HEK293 (cell line): Measurements from ENCODE around the gene SNTB2.
A peak's percentile ranks its signal among the peaks of the same experiment; 100 is the strongest.

ENCODE experiments used
- CTCF ChIA-PET: fragments of 350-600 bp; formaldehyde crosslinking; extraction: SDS; loops from one replicate; lab custom pipeline; 2021; ENCODE audit warnings: antibody characterized with exemption; lab: Yijun Ruan, JAX
- POLR2A ChIA-PET: fragments of 300-600 bp; formaldehyde crosslinking; extraction: SDS; loops from one replicate; lab custom pipeline; 2020; ENCODE audit warnings: antibody characterized with exemption, inconsistent platforms; lab: Yijun Ruan, JAX
- H3K27ac ChIP-seq: fragments of 200-500 bp; sonication (Bioruptor generic); 2 replicates; pipeline ENCODE4 v1.5.1; 2014; ENCODE audit warnings: low read depth, low read length, control low read depth, inconsistent platforms; ENCODE audit errors: extremely low read depth
- H3K36me3 ChIP-seq, 2 experiments: fragments of 200-500 bp in 1 of 2; sonication (Bioruptor generic) in 1 of 2; 1 replicate in 1 of 2; 2 replicates in 1 of 2; pipeline ENCODE4 v1.5.1; 2014 to 2017; ENCODE audit warnings: inconsistent platforms in 2 of 2, low read length in 2 of 2; ENCODE audit not compliant: control insufficient read depth in 2 of 2, insufficient read depth in 1 of 2
- H3K4me1 ChIP-seq: fragments of 200-500 bp; sonication (Bioruptor generic); 2 replicates; pipeline ENCODE4 v1.5.1; 2014; ENCODE audit warnings: mild to moderate bottlenecking, low read length, inconsistent platforms; ENCODE audit not compliant: control insufficient read depth, insufficient read depth
- H3K4me3 ChIP-seq: 2 replicates; pipeline ENCODE4 v1.5.1; 2011; ENCODE audit warnings: low read depth, mild to moderate bottlenecking, control low read depth, low read length, moderate library complexity
- H3K9me3 ChIP-seq: fragments of 200-500 bp; sonication (Bioruptor generic); 2 replicates; pipeline ENCODE4 v1.5.1; 2014; ENCODE audit warnings: low read depth, low read length, inconsistent platforms; ENCODE audit not compliant: control insufficient read depth, insufficient read depth
- GLIS1 ChIP-seq: fragments of 450-650 bp; formaldehyde crosslinking; IDR thresholded peaks from 2 replicates; pipeline ENCODE4 v1.5.1; 2016; ENCODE audit warnings: missing biosample characterization, missing genetic modification characterization
- IKZF3 ChIP-seq: fragments of 450-650 bp; IDR thresholded peaks from 2 replicates; pipeline ENCODE4 v1.5.0; 2018; ENCODE audit warnings: missing biosample characterization, mild to moderate bottlenecking, missing genetic modification characterization, moderate library complexity
- INSM2 ChIP-seq: fragments of 450-650 bp; formaldehyde crosslinking; IDR thresholded peaks from 2 replicates; pipeline ENCODE4 v1.5.1; 2016; ENCODE audit warnings: missing biosample characterization, missing genetic modification characterization
- KLF10 ChIP-seq: fragments of 450-650 bp; IDR thresholded peaks from 2 replicates; pipeline ENCODE4 v1.5.1; 2018; ENCODE audit warnings: missing biosample characterization, mild to moderate bottlenecking, missing genetic modification characterization
- OSR2 ChIP-seq: fragments of 450-650 bp; formaldehyde crosslinking; IDR thresholded peaks from 2 replicates; pipeline ENCODE4 v1.5.1; 2016; ENCODE audit warnings: missing biosample characterization, missing genetic modification characterization
- PRDM2 ChIP-seq: fragments of 450-650 bp; formaldehyde crosslinking; IDR thresholded peaks from 2 replicates; pipeline ENCODE4 v1.5.1; 2016; ENCODE audit warnings: missing biosample characterization, missing genetic modification characterization, borderline replicate concordance
- REPIN1 ChIP-seq: fragments of 450-650 bp; formaldehyde crosslinking; IDR thresholded peaks from 2 replicates; pipeline ENCODE4 v1.5.1; 2017; ENCODE audit warnings: missing biosample characterization, missing genetic modification characterization, low read depth
- ZBTB11 ChIP-seq: fragments of 450-650 bp; formaldehyde crosslinking; conservative IDR thresholded peaks from 2 replicates; pipeline ENCODE4 v1.5.1; 2016; ENCODE audit warnings: low read depth, missing biosample characterization, missing genetic modification characterization
- ZEB2 ChIP-seq: fragments of 450-650 bp; formaldehyde crosslinking; IDR thresholded peaks from 2 replicates; pipeline ENCODE4 v1.5.1; 2016; ENCODE audit warnings: missing biosample characterization, missing genetic modification characterization
- ZNF223 ChIP-seq: fragments of 450-650 bp; formaldehyde crosslinking; IDR thresholded peaks from 2 replicates; pipeline ENCODE4 v1.5.1; 2016; ENCODE audit warnings: missing biosample characterization, missing genetic modification characterization
- ZNF274 ChIP-seq, 2 experiments: fragments of 200-500 bp in 1 of 2; fragments of 450-650 bp in 1 of 2; sonication (Bioruptor generic) in 1 of 2; formaldehyde crosslinking in 1 of 2; IDR thresholded peaks; 2 replicates each; pipeline versions ENCODE4 v1.5.1 to v1.6.1; 2014 to 2016; ENCODE audit warnings: borderline replicate concordance in 1 of 2, inconsistent platforms in 1 of 2, low read length in 1 of 2, missing biosample characterization in 1 of 2, missing genetic modification characterization in 1 of 2
- ZNF324 ChIP-seq: fragments of 450-650 bp; formaldehyde crosslinking; IDR thresholded peaks from 2 replicates; pipeline ENCODE4 v1.5.1; 2016; ENCODE audit warnings: missing biosample characterization, missing genetic modification characterization
- ZNF341 ChIP-seq: fragments of 450-650 bp; formaldehyde crosslinking; IDR thresholded peaks from 2 replicates; pipeline ENCODE4; 2016; ENCODE audit warnings: low read depth, missing biosample characterization, missing genetic modification characterization
- ZNF514 ChIP-seq: fragments of 450-650 bp; formaldehyde crosslinking; IDR thresholded peaks from 2 replicates; pipeline ENCODE4 v1.5.1; 2016; ENCODE audit warnings: missing biosample characterization, missing genetic modification characterization
- ZNF544 ChIP-seq: fragments of 450-650 bp; formaldehyde crosslinking; IDR thresholded peaks from 2 replicates; pipeline ENCODE4 v1.5.0; 2017; ENCODE audit warnings: missing biosample characterization, missing genetic modification characterization
- ZNF560 ChIP-seq: fragments of 450-650 bp; formaldehyde crosslinking; IDR thresholded peaks from 2 replicates; pipeline ENCODE4 v1.5.1; 2017; ENCODE audit warnings: missing biosample characterization, missing genetic modification characterization, borderline replicate concordance
- ZNF692 ChIP-seq: fragments of 450-650 bp; formaldehyde crosslinking; IDR thresholded peaks from 2 replicates; pipeline ENCODE4 v1.5.1; 2016; ENCODE audit warnings: missing biosample characterization, missing genetic modification characterization
- ZNF747 ChIP-seq: fragments of 450-650 bp; formaldehyde crosslinking; IDR thresholded peaks from 2 replicates; pipeline ENCODE4 v1.5.1; 2016; ENCODE audit warnings: missing biosample characterization, missing genetic modification characterization
- ZNF768 ChIP-seq: fragments of 450-650 bp; formaldehyde crosslinking; IDR thresholded peaks from 2 replicates; pipeline ENCODE4 v1.5.1; 2018; ENCODE audit warnings: missing biosample characterization, mild to moderate bottlenecking, missing genetic modification characterization
- ZXDB ChIP-seq: fragments of 450-650 bp; formaldehyde crosslinking; IDR thresholded peaks from 2 replicates; pipeline ENCODE4 v1.5.1; 2016; ENCODE audit warnings: missing biosample characterization, missing genetic modification characterization

Gene SNTB2

GRCh38 chr16:69329369-69330285 lies 142.7 kb downstream of the SNTB2 start (continued):
- TF ChIP-seq ZNF692 (tag by site-specific recombination) (no peak), ZBTB11 (peak; percentile 30; the same call in 1 of the 2 replicates), ZEB2 (tag by site-specific recombination) (0 out of 2 replicates have a peak, but pooled peaks have one; percentile 13), ZXDB (tag by site-specific recombination) (0 out of 2 replicates have a peak, but pooled peaks have one; percentile 21), GLIS1 (tag by site-specific recombination) (peak; percentile 58), OSR2 (tag by site-specific recombination) (no peak), IKZF3 (tag by site-specific recombination) (no peak)

GRCh38 chr16:69330286-69331109 lies 143.5 kb downstream of the SNTB2 start, which contains the start of gene PDF:
PDF (minus strand) TSS chr16:69330588; CDS start chr16:69330570, 18 bp downstream.
- POLR2A ChIA-PET, result interaction anchor here (0.6 to 4.9 kb wide), 5 partner anchors 10 to 424 kb away, joined by 3 to 27 read pairs (median 3); partner anchors contain the start of genes COG8, NIP7 and NOB1
- Histone ChIP-seq H3K36me3 (peaks cover 18 to 79% of the 10 kb centered on the region in 2 experiments; a peak in 2 of 3 replicates), H3K4me3 (peak within 1 kb of the TSS; percentile 80), H3K27ac (peak within 1 kb of the TSS; percentile 78), H3K4me1 (peaks cover 4% of the 10 kb centered on the region; the same call in 1 of the 2 replicates), H3K9me3 (no peaks in the 10 kb centered on the region)
- CTCF ChIA-PET, result interaction anchor here (0.9 kb wide), 1 partner anchor 18 kb away, joined by 3 read pairs; no protein-coding TSS in a partner anchor
- TF ChIP-seq ZNF274 (IDR thresholded peaks at IDR 0.05; ENCODE audit: low read length) (no peak), ZNF274 (tag by site-specific recombination; IDR thresholded peaks at IDR 0.05; ENCODE audit: borderline replicate concordance) (no peak), INSM2 (no peak), REPIN1 (tag by site-specific recombination) (no peak), ZNF768 (tag by site-specific recombination) (0 out of 2 replicates have a peak, but pooled peaks have one; percentile 7), ZNF560 (no peak), KLF10 (tag by site-specific recombination) (peak; percentile 59; the same call in 1 of the 2 replicates), ZNF223 (peak; percentile 88; the same call in 1 of the 2 replicates), ZNF747 (tag by site-specific recombination) (no peak), PRDM2 (tag by site-specific recombination) (no peak), ZNF324 (tag by site-specific recombination) (no peak), ZNF544 (tag by site-specific recombination) (no peak), ZNF514 (tag by site-specific recombination) (no peak), ZNF341 (peak; percentile 70; the same call in 1 of the 2 replicates)
